H54 (cell line): ENCODE measurements around the gene CFAP43.
"Not testable (repeated sequence)": the region's sequence is repeated elsewhere in the genome, so short reads cannot be mapped to it uniquely, and the experiment has no call there.

ENCODE experiments used
- DNase-seq: peaks from one replicate; pipeline ENCODE4 v3.0.0; 2011; ENCODE audit warnings: low spot score, mixed read lengths; ENCODE audit not compliant: insufficient read length
- FAIRE-seq: peaks from 3 replicates; lab custom pipeline; 2011; peaks lifted over from hg19 to GRCh38; lab: Jason Lieb, UNC
- POLR2A ChIP-seq: IDR thresholded peaks from 2 replicates; pipeline ENCODE4 v1.6.1; 2011; ENCODE audit warnings: low read depth, mild to moderate bottlenecking, low read length

The CFAP43 gene

DNA sequence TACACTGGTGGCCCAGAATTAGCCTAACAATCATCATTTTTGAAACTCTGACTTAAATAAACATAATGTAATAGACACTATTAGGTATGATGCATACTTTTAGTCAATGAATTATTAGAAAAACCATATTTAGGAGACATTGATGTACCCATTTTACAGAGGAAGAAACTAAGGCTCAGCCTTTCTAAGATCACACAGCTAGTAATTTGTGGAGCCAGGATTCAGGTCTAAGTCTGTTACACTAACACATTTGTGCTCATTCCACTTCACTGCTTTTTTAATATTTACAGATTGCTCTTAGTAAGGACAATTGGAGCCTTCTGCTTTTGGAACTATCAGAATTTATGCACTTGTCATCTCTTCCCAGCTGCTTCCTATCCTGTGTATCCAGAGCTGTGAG lies 8.9 kb downstream of the CFAP43 start:
- DNase-seq (no peak), FAIRE-seq (no peak)
- TF ChIP-seq POLR2A, result no peak

DNA sequence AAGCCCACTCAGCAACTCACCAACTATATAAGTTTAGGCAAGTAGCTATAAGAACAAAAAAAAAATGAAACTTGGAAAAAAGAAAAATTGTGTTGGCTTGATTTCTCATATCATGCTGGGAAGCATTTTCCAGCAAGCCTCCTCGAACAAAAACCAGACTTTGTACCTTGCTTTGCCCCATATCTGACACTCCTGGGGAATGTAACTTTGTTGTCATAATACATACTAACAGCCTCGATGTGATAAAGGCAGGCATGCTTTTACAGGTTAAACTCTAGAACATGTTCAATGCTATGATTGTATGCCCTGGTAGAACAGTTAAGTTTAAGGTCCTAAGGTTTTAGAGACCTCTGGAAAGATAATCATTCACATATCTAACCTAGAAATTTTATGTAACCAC lies 11.6 kb downstream of the CFAP43 start:
- TF ChIP-seq POLR2A, result no peak
- FAIRE-seq, result no peak
- DNase-seq, result no peak

DNA sequence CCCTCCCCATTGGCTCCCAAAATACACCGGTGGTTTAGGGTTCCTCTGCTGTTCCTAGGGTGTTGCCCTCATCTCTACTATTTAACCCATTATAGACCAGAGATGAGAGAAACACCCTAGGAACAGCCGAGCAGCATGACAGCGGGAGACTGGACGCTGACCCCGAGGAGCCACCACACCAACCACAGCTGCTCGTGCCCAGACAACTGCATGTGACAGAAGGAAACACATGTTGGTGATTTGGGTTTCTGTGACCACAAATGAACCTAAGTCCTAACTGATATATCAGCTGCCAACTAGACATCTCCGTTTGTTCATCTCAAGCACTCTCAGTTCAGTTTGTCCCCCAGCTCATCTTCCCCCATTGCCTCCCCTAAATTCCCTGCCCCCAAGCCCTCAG lies 13.4 kb downstream of the CFAP43 start:
- DNase-seq (no peak), FAIRE-seq (no peak)
- no peak for TF ChIP-seq POLR2A

DNA sequence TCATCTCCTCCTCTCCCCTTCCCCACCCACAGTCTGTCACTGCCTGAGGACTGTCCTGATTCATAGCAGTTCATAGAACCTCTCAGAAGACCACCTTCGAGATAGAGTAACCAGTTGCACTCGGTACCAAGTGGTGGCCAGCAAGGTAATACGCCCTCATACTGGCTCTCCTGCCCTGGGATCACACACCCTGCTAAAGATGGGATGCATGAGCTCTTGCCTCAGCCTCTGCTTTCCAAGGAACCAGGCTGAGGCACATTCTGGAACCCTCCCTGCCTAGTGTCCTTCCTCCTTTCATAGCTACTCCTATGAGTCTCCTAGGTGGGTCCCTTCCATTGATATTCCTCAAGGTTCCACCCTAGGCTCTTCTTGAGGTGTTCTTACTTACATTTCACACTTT lies 15.5 kb downstream of the CFAP43 start:
- TF ChIP-seq POLR2A, result no peak
- FAIRE-seq (no peak), DNase-seq (no peak)

DNA sequence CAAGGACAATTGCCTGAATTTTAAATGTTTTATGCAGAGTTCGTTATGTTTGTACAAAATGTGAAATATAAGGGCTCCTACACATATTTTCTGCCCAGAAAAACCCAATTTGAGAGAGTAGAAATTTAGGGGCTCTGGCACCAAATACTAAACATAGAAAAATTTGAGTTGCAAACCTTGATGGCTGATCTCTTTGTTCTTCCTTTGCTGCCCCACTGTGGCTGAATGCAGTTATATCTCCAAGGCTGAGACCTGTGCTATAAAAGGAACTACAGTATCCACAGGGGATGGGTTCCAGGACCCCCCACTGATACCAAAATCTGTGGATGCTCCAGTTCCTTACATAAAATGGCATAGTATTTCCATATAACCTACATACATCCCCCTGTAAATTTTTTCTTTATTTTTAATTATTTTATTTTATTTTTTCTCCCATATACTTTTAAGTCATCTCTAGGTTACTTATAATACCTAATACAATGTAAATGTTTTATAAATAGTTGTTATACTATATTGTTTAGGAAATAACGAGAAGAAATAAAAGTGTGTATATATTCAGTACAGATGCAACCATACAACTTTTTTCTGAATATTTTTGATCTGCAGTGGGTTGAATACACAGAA lies 22.5 kb downstream of the CFAP43 start:
- no peak for TF ChIP-seq POLR2A
- DNase-seq (peak; percentile 27), FAIRE-seq (peak; percentile 90)

DNA sequence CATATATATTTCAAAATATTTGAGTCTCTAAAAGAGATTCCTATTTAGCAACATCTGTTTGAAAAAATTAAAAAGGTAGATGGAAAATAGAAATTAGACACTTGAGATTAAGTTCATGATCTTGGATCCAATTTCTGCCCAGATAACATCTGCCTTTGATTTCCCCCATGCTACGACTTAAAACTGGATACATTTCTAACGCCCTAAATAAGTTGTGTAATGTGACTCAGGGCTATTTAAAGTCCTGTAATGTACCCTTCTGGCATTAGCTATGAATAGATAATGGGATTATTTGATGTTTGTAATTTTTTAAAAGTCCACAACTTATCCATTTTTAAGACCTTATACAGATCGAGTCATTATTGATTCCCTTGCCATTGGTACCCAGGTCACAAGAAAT lies 23.4 kb downstream of the CFAP43 start:
- FAIRE-seq (peak; percentile 75), DNase-seq (no peak)
- TF ChIP-seq POLR2A, result no peak

DNA sequence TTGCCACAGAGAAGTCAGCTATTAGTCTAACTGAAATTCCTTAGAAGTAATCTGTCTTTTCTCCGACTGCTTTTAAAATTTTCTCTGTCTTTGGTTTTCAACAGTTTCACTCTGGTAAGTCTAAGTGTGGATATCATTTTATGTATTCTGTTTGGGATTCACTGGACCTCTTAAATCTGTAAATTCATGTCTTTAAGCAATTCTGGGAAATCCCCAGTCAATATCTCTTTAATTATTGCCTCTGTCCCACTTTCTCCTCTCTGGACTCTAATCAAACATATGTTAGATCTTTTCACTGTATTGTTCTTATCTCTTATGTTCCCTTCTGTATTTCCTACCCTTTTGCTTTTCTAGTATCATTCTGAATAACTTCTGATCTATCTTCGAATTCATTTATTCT lies 29.9 kb downstream of the CFAP43 start:
- FAIRE-seq, result no peak
- TF ChIP-seq POLR2A, result no peak
- DNase-seq, result no peak

DNA sequence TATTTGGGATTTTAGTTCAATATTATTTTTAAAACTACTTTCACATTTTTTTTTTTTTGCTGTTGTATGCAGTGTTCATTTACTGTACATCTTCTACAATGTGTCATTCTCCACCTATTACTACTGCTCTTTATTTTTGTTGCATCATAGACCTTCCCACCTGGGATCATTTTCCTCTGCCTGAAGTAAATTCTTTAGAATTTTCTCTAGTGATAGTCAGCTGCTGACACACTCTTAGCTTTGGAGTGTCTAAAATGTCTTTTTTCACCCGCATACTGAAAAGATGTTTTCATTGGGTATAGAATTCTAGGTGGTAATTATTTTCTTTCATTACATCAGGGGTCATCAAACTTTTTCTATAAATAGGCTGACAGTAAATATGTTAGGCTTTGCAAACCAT lies 30.5 kb downstream of the CFAP43 start:
- TF ChIP-seq POLR2A, result no peak
- no peak for FAIRE-seq
- DNase-seq, result no peak

DNA sequence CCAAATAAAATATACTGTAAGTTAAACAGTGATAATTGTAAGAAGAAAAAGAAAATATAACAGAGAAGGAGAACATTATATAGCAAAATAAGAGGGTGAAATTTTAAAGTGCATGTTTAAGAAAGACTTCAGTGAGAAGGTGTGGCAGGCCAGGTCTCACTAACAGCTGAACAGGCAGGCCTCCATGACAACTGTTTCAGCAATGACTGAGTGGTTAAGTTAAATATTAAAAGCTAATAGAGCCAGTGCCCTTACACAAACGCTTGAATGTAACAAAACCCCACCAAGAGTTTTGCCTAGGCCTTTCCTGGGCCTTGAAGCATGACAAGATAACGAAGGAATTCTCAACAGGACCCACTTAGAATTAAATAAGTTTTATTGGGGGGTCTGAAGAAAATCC lies 32.6 kb downstream of the CFAP43 start:
- FAIRE-seq (no peak), DNase-seq (no peak)
- TF ChIP-seq POLR2A, result no peak

DNA sequence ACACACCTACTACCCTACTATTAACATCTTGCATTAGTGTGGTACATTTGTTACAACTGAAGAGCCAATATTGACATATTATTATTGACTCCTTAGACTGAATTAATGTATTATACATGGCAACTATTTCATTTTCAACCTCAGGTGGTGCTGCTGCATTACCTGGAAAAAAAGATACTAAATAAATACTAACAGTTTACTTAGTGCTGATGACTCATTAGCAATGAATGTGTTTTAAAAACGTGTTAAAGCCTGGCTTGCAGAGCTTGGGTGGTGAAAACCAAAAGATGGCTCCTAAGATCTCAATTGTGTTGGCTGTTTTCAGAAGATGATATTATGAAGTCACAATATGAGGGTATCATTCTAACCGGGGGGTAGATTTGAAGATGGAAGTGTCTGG lies 34.8 kb downstream of the CFAP43 start:
- TF ChIP-seq POLR2A, result no peak
- FAIRE-seq (no peak), DNase-seq (no peak)

DNA sequence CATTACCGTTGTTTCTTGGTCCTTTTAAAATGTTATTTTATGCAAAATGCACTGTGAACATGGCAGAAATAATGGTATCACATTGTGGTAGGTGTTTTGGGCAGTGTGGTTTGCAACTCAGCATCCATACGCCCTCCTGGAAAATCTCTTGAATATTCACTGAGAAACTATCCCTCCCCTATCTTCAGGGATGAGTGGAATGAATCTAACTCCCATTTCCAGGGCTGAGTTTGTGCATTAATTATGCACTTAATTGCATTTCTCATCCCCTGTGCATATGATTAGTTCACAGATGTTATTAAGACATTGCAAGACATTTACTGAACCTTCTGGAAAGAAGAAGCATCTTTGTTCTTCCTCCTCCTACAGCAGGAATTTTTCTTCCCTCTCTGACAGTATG lies 36.5 kb downstream of the CFAP43 start:
- DNase-seq, result no peak
- no peak for FAIRE-seq
- no peak for TF ChIP-seq POLR2A

DNA sequence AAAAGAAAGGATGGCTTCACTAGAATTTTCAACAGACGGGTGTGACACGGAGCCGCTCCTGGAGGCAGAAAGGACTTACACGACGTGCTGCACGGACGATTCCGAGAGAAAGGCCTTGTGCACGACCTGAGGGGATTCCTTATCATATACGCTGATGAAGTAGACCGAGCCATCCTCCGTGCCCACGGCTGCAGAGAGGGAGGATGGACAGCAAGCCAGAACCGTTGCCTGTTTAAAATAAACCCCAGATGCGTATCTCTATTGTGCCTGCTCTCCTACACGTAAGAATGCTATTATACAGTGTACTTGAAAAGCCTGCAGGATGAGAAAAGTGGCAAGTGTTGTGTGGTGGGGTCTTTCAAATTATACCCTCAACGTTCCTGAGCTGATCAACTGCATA lies 38.4 kb downstream of the CFAP43 start:
- TF ChIP-seq POLR2A, result no peak
- no peak for FAIRE-seq

DNA sequence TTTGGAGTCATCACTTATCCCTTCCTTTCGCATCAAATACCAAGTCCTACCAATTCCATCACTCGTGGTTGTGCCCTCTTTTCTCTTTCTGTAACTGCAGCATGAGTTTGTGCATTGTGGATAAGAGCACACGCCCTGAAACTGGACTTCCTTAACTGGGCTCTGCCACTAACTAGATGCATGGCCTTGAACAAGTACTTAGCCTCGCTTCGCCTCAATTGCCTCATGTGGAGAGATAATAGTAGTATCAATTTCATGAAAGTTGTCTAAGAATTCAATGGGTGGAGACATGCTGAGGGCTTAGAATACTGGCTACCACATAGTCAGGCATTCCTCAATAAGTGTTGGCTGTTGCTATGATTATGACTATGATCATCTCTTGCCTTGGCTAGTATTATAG lies 41.5 kb downstream of the CFAP43 start:
- no peak for TF ChIP-seq POLR2A
- FAIRE-seq (no peak), DNase-seq (no peak)

More for the DNA sequence above, 38.4 kb downstream of the CFAP43 start:
- no peak for DNase-seq

DNA sequence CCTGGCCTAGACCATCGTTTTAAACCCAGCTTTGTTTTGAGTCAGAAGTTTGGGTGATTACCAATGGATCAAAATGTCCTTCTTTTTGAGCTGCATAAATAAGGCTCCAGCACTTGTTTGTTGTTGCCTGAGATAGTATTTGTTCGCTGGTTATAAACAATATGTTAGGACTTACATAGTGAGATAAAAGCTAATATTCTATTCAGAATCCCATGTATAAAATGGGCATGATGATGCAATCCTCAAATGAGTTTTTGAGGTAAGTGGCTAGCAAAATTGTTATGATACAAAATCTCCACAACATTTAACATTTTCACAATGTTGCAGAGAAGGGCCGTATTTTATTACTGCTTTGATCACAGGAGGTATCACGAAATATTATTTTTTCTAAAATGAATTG lies 48.5 kb downstream of the CFAP43 start:
- no peak for DNase-seq
- no peak for TF ChIP-seq POLR2A
- no peak for FAIRE-seq

DNA sequence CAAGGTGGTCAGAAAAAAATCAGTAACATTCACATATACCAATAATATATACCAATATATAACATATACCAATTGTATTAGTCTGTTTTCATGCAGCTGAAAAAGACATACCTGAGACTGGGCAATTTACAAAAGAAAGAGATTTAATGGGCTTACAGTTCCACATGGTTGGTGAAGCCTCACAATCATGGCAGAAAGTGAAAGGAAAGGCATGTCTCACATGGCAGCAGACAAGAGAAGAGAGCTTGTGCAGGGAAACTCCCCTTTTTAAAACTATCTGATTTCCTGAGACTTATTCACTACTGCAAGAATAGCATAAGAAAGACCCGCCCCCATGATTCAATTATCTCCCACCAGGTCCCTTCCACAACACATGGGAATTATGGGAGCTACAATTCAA lies 58.0 kb downstream of the CFAP43 start:
- FAIRE-seq, result not testable (repeated sequence)

More for the DNA sequence above, 58.0 kb downstream of the CFAP43 start:
- not testable (repeated sequence) for DNase-seq
